ENCODE results near the gene PARD6B.

DNA sequence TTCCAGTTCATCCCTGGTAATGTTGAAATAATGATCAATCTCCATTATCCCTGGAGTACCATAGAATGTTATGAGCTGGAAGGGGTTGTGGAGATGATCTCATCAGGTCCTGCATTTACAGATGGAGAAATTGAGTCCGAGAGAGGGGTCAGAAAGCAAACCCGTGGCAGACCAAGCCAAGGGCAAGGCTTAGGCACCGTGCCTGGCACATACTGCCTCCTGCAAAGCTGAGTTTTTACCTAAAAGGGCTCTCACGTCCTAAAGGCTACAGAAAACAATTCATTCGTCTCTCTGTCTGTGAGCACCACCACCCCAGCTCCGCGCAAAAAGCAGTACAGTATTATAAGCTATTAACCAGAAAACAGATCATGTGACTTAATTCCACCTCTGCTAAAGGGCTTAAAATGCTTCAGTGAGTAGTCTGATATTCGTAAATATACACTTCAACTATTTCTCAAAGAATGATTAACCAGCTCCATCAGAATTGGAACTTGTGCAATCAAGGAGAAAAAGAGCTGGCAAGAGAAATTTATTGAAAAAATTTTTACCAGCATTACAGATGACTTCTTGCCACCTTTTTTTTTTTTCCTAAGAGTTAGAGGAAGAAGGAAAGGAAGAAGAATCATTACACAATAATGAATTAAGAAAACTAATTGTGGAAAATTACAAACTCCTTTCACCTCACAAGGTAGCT is 3.4 kb upstream of the PARD6B start:
- TF ChIP-seq, protein P1, sequence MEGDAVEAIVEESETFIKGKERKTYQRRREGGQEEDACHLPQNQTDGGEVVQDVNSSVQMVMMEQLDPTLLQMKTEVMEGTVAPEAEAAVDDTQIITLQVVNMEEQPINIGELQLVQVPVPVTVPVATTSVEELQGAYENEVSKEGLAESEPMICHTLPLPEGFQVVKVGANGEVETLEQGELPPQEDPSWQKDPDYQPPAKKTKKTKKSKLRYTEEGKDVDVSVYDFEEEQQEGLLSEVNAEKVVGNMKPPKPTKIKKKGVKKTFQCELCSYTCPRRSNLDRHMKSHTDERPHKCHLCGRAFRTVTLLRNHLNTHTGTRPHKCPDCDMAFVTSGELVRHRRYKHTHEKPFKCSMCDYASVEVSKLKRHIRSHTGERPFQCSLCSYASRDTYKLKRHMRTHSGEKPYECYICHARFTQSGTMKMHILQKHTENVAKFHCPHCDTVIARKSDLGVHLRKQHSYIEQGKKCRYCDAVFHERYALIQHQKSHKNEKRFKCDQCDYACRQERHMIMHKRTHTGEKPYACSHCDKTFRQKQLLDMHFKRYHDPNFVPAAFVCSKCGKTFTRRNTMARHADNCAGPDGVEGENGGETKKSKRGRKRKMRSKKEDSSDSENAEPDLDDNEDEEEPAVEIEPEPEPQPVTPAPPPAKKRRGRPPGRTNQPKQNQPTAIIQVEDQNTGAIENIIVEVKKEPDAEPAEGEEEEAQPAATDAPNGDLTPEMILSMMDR (IDR thresholded peaks at IDR 0.05 in 2 of 3, conservative IDR thresholded peaks at IDR 0.05 in 1 of 3; ENCODE audit: borderline replicate concordance in 1 of 3, insufficient read depth in 1 of 3, low read depth in 2 of 3, low read length in 2 of 3): no peak
- TF ChIP-seq ZNF274 (IDR thresholded peaks at IDR 0.05; ENCODE audit: low read depth, low read length): no peak
- no peak for TF ChIP-seq ZFX (IDR thresholded peaks at IDR 0.05)
- TF ChIP-seq POLR2AphosphoS5 (IDR thresholded peaks at IDR 0.05; ENCODE audit: low read depth, low read length): no peak
- no peak for TF ChIP-seq YY1 (IDR thresholded peaks at IDR 0.05; ENCODE audit: extremely low read depth, insufficient replicate concordance, low read depth, low read length)
- no peak for TF ChIP-seq POLR2A (IDR thresholded peaks at IDR 0.05; ENCODE audit: borderline replicate concordance, extremely low read depth, insufficient read depth, insufficient read length)
- TF ChIP-seq RAD21 (IDR thresholded peaks at IDR 0.05; ENCODE audit: low read depth): no peak
- TF ChIP-seq EZH2phosphoT487 (IDR thresholded peaks at IDR 0.05; ENCODE audit: borderline replicate concordance): no peak
- TF ChIP-seq TCF7L2 (IDR thresholded peaks at IDR 0.05; ENCODE audit: borderline replicate concordance, extremely low read depth, insufficient read depth, insufficient read length): no peak
- TF ChIP-seq EZH2 (IDR thresholded peaks at IDR 0.05): no peak
- no peak for TF ChIP-seq CBX3 (IDR thresholded peaks at IDR 0.05; ENCODE audit: low read depth)
- no peak for TF ChIP-seq SRF (IDR thresholded peaks at IDR 0.05; ENCODE audit: low read depth)

Measured in HCT116 (cell line).